CD14-positive monocyte (primary cell): ENCODE data around the gene SCAP. TPM values are rescaled to one million over a fixed set of nuclear protein-coding genes. Genes with fewer than 3 reads are reported as not detected.
A peak's percentile ranks its signal among the peaks of the same experiment; 100 is the strongest.

Experiments
- DNase-seq, 3 donors: peaks; one replicate each; pipeline ENCODE4 v3.0.0-alpha.2; 2011 to 2022
- H2AFZ ChIP-seq: 2 replicates; pipeline ENCODE4 v1.6.0; 2012; ENCODE audit warnings: mild to moderate bottlenecking, low read depth, low read length, inconsistent platforms; ENCODE audit not compliant: insufficient read depth, poor library complexity, severe bottlenecking
- H3K27ac ChIP-seq, 2 donors: 1 replicate in 1 of 2; 2 replicates in 1 of 2; pipeline ENCODE4 v1.5.1; 2012 to 2013; ENCODE audit warnings: low read length in 2 of 2, control low read depth in 1 of 2, inconsistent platforms in 1 of 2, low read depth in 1 of 2, mild to moderate bottlenecking in 1 of 2
- H3K27me3 ChIP-seq, 2 donors: one replicate each; pipeline versions ENCODE4 v1.6.0 to v1.6.1; 2011 to 2013; ENCODE audit warnings: low read length in 2 of 2; ENCODE audit not compliant: control insufficient read depth in 2 of 2, insufficient read depth in 2 of 2
- H3K36me3 ChIP-seq, 2 donors: replicated peaks in 1 of 2; 1 replicate in 1 of 2; 2 replicates in 1 of 2; pipeline versions ENCODE4 v1.5.1 to v1.6.1; 2012 to 2013; ENCODE audit warnings: low read length in 2 of 2, control low read depth in 1 of 2, inconsistent platforms in 1 of 2, mild to moderate bottlenecking in 1 of 2; ENCODE audit not compliant: insufficient read depth in 2 of 2, control insufficient read depth in 1 of 2
- H3K4me1 ChIP-seq, 2 donors: 1 replicate in 1 of 2; 2 replicates in 1 of 2; pipeline versions ENCODE4 v1.5.1 to v1.6.1; 2012 to 2013; ENCODE audit warnings: low read length in 2 of 2, control low read depth in 1 of 2, inconsistent platforms in 1 of 2, mild to moderate bottlenecking in 1 of 2, moderate library complexity in 1 of 2; ENCODE audit not compliant: insufficient read depth in 2 of 2, control insufficient read depth in 1 of 2
- H3K4me2 ChIP-seq: replicated peaks from 2 replicates; pipeline ENCODE3; 2012; ENCODE audit warnings: low read length, moderate library complexity, mild to moderate bottlenecking; ENCODE audit not compliant: poor library complexity, severe bottlenecking; ENCODE audit errors: extremely low read depth
- H3K4me3 ChIP-seq, 3 experiments: fragments of 200-600 bp in 1 of 3; sonication (generic) in 1 of 3; replicated peaks in 1 of 3; 1 replicate in 2 of 3; 2 replicates in 1 of 3; pipeline ENCODE4 v1.5.1; 2011 to 2013; ENCODE audit warnings: low read length in 3 of 3, mild to moderate bottlenecking in 3 of 3, control low read depth in 2 of 3, low read depth in 2 of 3, inconsistent platforms in 1 of 3, moderate library complexity in 1 of 3
- H3K79me2 ChIP-seq: 2 replicates; pipeline ENCODE4 v1.6.0; 2012; ENCODE audit warnings: mild to moderate bottlenecking, control low read depth, inconsistent platforms, low read length, moderate library complexity; ENCODE audit not compliant: insufficient read depth
- H3K9ac ChIP-seq: 2 replicates; pipeline ENCODE4 v1.6.0; 2017; ENCODE audit warnings: low read length, mild to moderate bottlenecking; ENCODE audit not compliant: insufficient read depth, poor library complexity, severe bottlenecking
- H3K9me3 ChIP-seq, 2 donors: replicated peaks in 1 of 2; 1 replicate in 1 of 2; 2 replicates in 1 of 2; pipeline versions ENCODE4 v1.5.1 to v1.6.1; 2012 to 2013; ENCODE audit warnings: low read length in 2 of 2, control low read depth in 1 of 2; ENCODE audit not compliant: control insufficient read depth in 1 of 2, insufficient read depth in 1 of 2
- H4K20me1 ChIP-seq: 2 replicates; pipeline ENCODE4 v1.6.0; 2012; ENCODE audit warnings: mild to moderate bottlenecking, low read length, control low read depth, moderate library complexity; ENCODE audit not compliant: insufficient read depth
- H3K27ac Mint-ChIP-seq, 7 donors: one replicate each; pipeline ENCODE4 v1.8.0; 2020; ENCODE audit warnings: mild to moderate bottlenecking in 7 of 7, mixed read lengths in 7 of 7, moderate library complexity in 6 of 7, inconsistent platforms in 2 of 7
- H3K27me3 Mint-ChIP-seq, 3 donors: one replicate each; pipeline ENCODE4 v1.8.0; 2021 to 2022; ENCODE audit warnings: low read depth in 3 of 3, mild to moderate bottlenecking in 3 of 3, mixed read lengths in 3 of 3, moderate library complexity in 3 of 3, inconsistent platforms in 1 of 3
- H3K36me3 Mint-ChIP-seq, 2 donors: one replicate each; pipeline ENCODE4 v1.8.0; 2020; ENCODE audit warnings: mixed read lengths in 2 of 2, inconsistent platforms in 1 of 2, mild to moderate bottlenecking in 1 of 2
- H3K4me1 Mint-ChIP-seq: one replicate; pipeline ENCODE4 v1.8.0; 2020; ENCODE audit warnings: mild to moderate bottlenecking, mixed read lengths
- H3K4me3 Mint-ChIP-seq, 2 donors: one replicate each; pipeline ENCODE4 v1.8.0; 2020; ENCODE audit warnings: mild to moderate bottlenecking in 2 of 2, mixed read lengths in 2 of 2, moderate library complexity in 1 of 2
- H3K9me3 Mint-ChIP-seq, 7 donors: one replicate each; pipeline ENCODE4 v1.8.0; 2020 to 2022; ENCODE audit warnings: mixed read lengths in 7 of 7, mild to moderate bottlenecking in 6 of 7, moderate library complexity in 6 of 7, inconsistent platforms in 2 of 7
- WGBS: methylation state at CpG from one replicate; pipeline ENCODE4 v1.1.5; 2013; ENCODE audit warnings: missing lambda C conversion rate; ENCODE audit not compliant: insufficient coverage; 5-methylcytosine and 5-hydroxymethylcytosine counted together
- intact Hi-C, 2 donors: fragments of 100-400 bp; cut with micrococcal nuclease; formaldehyde crosslinking; loops; one replicate each; pipeline versions ENCODE4 v1.15.0 to v1.15.1; 2023
- polyA minus RNA-seq: library from RNA; depleted of rRNA, polyadenylated mRNA; stranded (reverse); fragments of >200 nt; gene quantifications from 2 replicates; pipeline ENCODE4 v1.2.3, GENCODE V29; 2012
- polyA plus RNA-seq, 3 donors: library from polyadenylated mRNA; depleted of rRNA in 1 of 3; unstranded in 2 of 3; stranded (reverse) in 1 of 3; fragments of 300-500 nt in 2 of 3; fragments of >200 nt in 1 of 3; fragmentation: Illumina TruSeq in 2 of 3; gene quantifications; 1 replicate in 2 of 3; 2 replicates in 1 of 3; pipeline ENCODE4 v1.2.3, GENCODE V29; 2012 to 2021
- total RNA-seq, 12 experiments: library from RNA in 1 of 12; stranded (reverse) in 1 of 12; fragments of 120-200 nt in 1 of 12; gene quantifications; one replicate each; pipeline ENCODE4 v1.2.4 and lab custom pipeline; 2013 to 2026; ENCODE audit warnings: mixed read lengths in 6 of 12, inconsistent platforms in 1 of 12
- TF ChIP-seq, protein P1 (sequence below): fragments of 200-600 bp; IDR thresholded peaks from one replicate; pipeline ENCODE4 v1.8.0; 2022; ENCODE audit warnings: antibody characterized with exemption, mild to moderate bottlenecking

SCAP gene
- total RNA-seq (2013) = 36.2 TPM
- polyA plus RNA-seq (10 to 100 TPM; 26.3 to 27.8 (median 27.7) TPM), polyA minus RNA-seq (47.2 and 57.4 TPM in 2 replicates), total RNA-seq (lab: John Stamatoyannopoulos, UW) (8.0 to 38.6 (median 31.9) reads per million in 11 experiments)

DNA sequence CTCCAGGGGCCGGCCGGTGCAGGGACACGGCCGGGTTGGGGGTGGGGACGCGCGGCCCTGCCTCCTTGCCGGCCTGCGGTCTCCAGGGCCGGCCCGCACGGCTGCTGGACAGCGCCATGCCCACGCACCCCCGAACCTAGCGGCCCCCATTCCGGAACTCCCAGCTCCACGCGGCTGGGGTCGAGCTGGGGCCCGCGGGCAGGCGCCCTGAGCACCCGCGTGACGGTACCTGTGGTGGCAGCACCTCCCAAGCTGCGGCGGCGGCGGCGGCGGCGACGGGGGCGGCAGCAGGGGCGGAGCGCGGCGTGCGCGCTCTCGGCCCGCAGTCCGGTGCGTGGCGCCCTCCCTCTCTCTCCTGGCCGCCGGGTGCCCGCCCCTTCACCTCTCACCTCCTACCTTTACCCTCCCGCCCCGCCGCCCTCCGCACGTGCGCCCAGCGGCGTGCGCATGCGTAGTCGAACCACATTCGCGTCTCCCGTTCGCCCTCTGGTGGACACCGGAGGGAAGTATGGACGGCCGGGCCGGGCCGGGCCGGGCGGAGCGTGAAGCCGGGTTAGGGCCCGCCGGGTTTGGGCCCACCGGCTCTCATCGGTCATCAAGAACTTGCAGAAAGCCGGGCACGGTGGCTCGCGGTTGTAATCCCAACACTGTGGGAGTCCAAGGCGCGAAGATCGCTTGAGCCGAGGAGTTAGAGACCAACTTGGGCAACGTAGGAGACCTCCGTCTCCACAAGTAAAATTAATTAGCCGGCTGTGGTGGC lies at the start of gene SCAP:
SCAP (minus strand) TSS at position 372 of the 760 bp plus-strand sequence. CDS start 32,948 bp downstream, outside the sequence.
- DNase-seq = peak; percentile 80 to 92 (median 91)
- peak within 1 kb of the TSS; percentile 73 for H3K9ac ChIP-seq

More for the DNA sequence above, at the start of gene SCAP:
- no peaks in the 10 kb centered on the region for H3K9me3 ChIP-seq
- Mint-ChIP-seq H3K4me3 (peak within 1 kb of the TSS; percentile 82 to 92), H3K36me3 (peaks cover 0 to 3% of the 10 kb centered on the region in 2 donors), H3K4me1 (peaks cover 22% of the 10 kb centered on the region), H3K27me3 (no peaks in the 10 kb centered on the region), H3K9me3 (peaks cover 0 to 1% (median 0%) of the 10 kb centered on the region in 7 donors), H3K27ac (peak within 1 kb of the TSS in 6 of 7 donors; percentile 40 to 80 (median 74))
- H3K27me3 ChIP-seq = no peaks in the 10 kb centered on the region
- peak within 1 kb of the TSS; percentile 84 for H3K4me2 ChIP-seq
- H2AFZ ChIP-seq = peak within 1 kb of the TSS; percentile 92
- no peaks in the 10 kb centered on the region for H3K36me3 ChIP-seq
- under 1% methylated on average over 80 of the region's 88 CpGs for WGBS
- intact Hi-C loops = loop anchor here (1.0 to 5.0 kb wide), 3 partner anchors 37 to 55 kb away; partner anchors contain the start of gene ELP6 (in 2 of the 2)
- H3K79me2 ChIP-seq = peaks cover 45% of the 10 kb centered on the region
- TF ChIP-seq, protein P1, sequence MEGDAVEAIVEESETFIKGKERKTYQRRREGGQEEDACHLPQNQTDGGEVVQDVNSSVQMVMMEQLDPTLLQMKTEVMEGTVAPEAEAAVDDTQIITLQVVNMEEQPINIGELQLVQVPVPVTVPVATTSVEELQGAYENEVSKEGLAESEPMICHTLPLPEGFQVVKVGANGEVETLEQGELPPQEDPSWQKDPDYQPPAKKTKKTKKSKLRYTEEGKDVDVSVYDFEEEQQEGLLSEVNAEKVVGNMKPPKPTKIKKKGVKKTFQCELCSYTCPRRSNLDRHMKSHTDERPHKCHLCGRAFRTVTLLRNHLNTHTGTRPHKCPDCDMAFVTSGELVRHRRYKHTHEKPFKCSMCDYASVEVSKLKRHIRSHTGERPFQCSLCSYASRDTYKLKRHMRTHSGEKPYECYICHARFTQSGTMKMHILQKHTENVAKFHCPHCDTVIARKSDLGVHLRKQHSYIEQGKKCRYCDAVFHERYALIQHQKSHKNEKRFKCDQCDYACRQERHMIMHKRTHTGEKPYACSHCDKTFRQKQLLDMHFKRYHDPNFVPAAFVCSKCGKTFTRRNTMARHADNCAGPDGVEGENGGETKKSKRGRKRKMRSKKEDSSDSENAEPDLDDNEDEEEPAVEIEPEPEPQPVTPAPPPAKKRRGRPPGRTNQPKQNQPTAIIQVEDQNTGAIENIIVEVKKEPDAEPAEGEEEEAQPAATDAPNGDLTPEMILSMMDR = peak; percentile 89
- peaks cover 42% of the 10 kb centered on the region for H4K20me1 ChIP-seq
- peak within 1 kb of the TSS in 1 of 2 donors; percentile 43 for H3K27ac ChIP-seq
- peaks cover 16 to 23% of the 10 kb centered on the region in 2 donors for H3K4me1 ChIP-seq
- H3K4me3 ChIP-seq = peak within 1 kb of the TSS; percentile 83 to 89 (median 89)
